ENCODE results near the gene POLR3F.
"Not testable (repeated sequence)": the region's sequence is repeated elsewhere in the genome, so short reads cannot be mapped to it uniquely, and the experiment has no call there.

The POLR3F gene

DNA sequence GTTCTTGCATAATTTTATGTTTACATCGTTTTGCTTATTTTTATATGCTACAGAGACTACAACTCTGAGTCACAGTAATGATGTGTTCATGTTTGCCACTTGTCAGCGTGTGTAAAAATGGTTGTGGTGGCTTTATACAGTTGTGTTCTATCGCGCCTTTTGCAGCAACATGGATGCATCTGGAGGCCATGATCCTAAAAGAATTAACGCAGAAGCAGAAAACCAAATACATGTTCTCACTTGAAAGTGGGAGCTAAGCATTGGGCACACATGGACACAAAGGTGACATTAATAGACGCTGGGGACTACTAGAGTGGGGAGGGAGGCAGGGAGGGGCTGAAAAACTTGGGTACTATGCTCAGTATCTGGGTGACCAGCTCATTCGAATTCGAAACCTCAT lies 39.6 kb downstream of the POLR3F start:
- no peak for DNase-seq

DNA sequence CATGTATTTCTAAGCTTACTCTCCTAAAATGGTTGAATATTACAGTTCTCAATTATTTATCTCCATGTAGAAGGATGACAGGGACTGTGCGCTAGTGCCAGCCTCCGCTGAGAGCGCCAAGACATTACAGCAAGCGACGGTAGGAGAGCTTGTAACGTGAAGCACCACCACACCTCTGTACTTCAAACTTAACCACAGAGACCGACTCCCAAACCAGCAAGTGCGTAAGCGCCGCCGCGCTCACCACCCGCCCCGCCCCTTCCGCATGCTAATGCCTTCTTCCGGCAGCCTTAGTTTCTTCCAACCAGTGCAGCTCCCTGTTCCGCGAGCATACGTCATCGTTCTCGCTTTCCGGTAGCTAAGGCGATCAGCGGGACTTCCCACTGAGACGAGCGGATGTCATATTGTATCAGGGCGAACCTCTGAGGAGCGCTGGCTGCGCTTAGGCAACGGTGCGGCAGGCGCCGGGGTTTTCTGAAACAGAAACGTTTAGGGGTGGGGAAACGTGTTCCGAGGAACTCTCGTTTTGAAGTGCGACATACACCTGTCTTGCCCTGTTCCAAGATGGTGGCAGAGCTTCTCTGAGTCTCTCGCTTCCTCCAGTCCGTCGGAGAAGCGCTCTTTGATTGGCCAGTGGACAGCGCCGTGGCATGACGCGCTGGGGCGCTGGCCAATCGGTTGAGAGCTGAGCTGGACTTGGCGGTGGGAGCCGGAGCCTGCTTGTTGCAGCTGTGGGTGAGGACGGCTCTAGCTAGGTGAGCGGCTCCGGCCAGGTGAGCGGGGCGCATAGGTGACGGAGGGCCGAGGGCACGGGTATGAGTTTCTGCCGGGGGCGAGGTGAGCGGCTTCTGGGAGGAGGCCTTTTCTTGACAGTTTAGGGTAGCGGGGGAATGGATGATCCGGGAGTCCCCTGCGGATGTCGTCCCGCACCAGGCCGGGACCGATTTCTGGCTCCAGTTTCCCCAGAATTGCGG lies 40.3 kb downstream of the POLR3F start, which contains the start of gene SEC23B:
Gene SEC23B, plus strand, starts transcription at position 723 of the 974 bp plus-strand sequence. CDS start 2,896 bp downstream, outside the sequence.
- DNase-seq: peak; percentile 99

DNA sequence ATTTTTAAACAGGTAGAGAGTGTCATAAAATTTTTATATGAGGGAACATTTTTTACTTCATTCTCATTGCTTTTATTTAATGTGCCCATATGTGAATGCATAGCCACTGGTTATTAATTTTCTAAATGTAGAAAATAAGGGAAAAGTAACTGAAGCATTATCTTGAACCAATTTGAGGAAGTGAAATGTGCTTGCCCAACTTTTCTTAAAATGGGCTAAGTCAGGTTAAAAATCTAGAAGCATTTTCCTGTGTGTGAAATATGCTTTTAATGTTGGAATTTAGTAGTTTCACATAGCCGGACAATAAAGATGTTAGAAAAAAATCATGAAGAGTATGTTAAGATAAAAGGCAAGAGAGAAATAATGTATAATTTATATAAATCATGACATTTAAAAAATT lies 44.4 kb downstream of the POLR3F start:
- DNase-seq: no peak

DNA sequence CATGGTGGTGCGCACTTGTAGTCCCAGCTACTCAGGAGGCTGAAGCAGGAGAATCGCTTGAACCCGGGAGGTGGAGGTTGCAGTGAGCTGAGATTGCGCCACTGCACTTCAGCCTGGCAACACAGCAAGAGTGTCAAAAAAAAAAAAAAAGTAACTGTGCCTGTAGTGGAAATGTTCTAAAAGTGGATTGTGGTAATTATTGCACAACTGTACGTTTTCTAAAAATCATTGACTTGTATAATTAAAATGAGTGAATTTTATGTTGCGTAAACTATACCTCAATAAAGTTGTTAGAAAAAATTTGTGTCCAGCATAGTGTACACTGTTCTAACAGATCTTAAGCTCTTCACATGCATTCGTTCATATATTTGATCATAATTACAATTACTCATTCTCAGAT lies 46.0 kb downstream of the POLR3F start:
- no peak for DNase-seq

DNA sequence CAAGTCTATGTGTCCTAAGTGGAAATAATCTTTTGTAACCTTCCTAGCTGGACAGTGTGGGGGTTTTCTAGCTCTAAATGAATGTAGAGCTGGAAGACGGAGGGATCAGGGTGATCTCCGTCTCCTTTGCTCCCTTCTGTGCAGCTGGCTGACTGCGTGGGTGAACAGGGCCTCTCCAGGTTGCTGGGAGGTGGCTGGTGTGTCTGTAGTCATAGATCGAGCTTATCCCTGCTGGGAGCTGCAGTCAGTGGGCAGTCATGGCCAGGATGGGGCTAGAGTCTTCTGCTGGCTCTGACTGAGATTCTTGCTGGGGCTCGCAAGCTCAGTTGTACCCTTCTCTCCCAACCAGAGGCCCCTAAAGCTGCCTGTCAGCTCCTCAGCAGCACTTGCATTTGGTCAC lies 46.9 kb downstream of the POLR3F start:
- no peak for DNase-seq

DNA sequence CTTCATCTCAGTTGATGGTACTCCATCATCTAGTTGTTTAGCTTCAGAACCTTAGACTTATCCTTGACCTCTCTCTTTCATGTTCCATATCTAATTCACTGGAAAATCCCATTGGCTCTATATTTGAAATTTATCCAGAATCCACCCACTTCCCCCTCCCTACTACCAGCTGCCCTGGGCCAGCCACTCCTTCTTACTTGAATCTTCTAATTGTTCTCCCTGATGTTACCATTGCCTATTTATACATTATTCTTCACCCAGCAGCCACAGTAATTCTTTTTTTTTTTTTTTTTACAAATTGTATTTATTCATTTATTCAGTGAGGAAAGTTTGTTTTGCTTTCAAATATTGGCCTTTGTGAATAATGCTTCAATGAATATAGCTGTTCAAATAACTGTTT lies 48.8 kb downstream of the POLR3F start:
- no peak for DNase-seq

DNA sequence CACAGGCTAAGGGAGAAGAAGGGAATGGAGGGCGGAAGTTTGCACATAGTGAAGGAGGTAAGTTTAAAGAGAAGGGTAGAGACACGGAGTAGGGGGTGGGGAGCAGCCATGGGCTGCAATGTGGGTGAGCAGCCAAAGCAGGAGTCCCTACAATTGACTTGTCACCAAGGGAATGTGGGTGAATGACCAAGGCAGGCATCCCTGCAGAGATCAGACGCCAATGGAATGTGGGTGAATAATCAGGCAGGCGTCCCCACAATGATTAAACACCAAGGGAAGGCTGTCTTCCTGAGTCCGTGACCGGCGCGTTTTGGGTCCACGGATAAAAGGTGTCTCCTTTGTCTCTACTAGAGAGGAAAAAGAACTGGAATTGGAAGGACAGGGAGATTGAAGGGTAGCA lies 54.9 kb downstream of the POLR3F start:
- not testable (repeated sequence) for DNase-seq

DNA sequence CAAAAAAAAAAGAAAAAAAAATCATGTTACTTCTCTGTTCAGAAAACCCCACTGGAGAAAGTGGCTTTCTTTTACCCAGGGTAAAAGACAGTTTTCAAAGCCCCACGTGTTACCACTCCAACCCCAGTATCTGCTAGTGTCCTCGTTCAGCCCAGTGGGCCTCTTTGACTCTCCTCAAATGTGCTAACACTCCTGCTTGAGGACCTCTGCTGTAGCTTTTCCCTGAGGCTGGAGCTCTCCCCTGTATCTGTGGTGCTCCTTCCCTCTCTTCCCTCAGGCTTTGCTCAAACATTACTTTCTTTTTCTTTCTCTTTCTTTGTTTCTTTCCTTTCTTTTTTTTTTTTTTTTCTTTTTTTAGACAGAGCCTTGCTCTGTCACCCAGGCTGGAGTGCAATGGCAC lies 55.9 kb downstream of the POLR3F start:
- no peak for DNase-seq

DNA sequence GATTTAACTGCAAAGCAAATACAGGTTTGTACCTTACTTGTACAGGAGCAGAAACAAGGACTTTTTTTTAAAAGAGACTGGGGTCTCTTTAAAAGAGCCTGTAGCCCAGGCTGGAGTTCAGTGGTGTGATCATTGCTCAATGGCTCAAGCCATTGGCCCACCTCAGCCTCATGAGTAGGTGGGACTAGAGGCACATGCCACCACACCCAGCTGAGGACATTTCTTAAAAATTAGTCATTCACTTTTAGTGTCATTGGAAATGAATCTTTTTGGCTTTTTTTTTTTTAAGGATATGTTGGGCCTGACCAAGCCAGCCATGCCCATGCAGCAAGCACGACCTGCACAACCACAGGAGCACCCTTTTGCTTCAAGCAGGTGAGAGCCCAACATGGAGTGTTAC lies 57.5 kb downstream of the POLR3F start:
- DNase-seq: no peak

DNA sequence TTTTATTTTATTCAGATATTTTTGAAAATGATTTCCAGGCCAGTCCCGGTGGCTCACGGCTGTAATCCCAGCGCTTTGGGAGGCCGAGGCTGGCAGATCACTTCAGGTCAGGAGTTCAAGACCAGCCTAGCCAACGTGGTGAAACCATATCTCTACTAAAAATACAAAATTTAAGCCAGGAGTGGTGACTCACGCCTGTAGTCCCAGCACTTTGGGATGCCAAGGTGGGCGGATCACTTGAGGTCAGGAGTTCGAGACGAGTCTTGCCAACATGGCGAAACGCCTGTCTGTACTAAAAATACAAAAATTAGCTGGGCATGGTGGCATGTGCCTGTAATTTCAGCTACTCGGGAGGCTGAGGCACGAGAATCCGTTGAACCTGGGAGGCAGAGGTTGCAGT lies 59.6 kb downstream of the POLR3F start:
- DNase-seq: not testable (repeated sequence)

DNA sequence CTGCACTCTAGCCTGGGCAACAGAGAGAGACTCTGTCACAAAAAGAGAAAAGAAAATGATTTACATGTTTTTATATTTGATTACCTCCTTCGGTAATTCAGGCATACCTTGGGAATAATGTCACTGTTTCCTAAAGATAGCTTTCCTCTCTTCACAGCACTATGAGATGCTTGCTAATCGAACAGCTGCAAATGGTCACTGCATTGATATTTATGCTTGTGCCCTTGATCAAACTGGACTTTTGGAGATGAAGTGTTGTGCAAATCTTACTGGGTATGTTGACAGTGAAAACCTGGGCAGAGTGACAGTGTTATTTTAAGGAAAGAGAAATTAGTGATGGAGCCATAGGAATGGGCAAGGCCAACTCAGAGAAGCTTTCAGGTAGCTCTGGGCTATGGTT lies 60.1 kb downstream of the POLR3F start:
- no peak for DNase-seq

DNA sequence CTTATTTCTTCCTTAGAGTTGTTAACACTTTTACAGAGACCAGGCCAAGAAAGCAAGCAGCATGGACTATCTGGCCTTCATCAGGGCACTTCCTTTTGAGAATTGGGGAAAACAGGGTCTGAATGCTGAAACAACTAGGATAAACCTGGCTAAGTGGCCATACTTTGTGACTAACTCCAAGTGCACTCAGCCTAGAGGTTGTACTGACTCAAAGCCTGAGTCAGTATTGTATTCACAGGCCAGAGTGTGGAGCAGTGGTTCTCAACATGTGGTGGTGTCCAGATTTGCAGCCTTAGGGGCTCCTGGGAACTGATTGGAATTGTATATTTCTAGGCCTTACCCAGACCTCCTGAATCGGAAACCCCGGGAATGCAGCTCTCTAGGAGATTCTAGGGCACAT lies 60.6 kb downstream of the POLR3F start:
- no peak for DNase-seq

DNA sequence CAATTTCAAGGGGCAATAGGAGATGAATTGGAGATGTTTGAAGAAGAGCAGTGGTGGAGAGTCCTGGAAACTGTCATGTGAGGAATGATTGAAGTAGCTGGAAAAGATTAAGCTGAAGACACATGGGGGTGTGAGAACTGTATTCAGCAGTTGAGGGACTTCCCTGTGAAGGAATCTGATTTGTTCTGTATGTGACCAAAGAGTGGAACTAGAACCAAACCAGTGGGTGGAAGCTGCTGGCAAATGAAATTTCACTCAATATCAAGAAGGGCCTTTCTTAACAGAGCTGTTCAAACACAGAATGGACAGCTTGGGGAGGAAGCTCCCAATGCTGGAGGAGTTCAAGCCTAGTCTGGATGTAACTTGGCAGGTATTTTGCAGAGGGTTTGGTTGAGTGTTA lies 61.9 kb downstream of the POLR3F start:
- no peak for DNase-seq

DNA sequence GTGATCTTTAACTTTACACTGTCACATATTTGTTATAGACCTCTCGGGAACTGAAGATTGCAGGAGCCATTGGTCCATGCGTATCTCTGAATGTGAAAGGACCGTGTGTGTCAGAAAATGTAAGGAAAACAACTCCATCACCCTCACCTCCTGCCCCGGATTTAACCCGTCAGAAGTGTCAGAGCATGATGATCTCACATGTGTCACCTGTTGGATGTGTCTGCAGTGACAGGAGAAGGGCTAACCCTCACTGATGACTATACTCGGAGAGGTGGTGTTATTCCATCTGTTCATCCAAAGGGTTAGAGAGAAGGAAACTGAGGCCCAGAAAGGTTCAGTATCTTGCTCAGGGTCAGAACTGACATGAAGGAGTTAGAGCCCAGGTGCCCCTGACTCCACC lies 65.4 kb downstream of the POLR3F start:
- DNase-seq: no peak

DNA sequence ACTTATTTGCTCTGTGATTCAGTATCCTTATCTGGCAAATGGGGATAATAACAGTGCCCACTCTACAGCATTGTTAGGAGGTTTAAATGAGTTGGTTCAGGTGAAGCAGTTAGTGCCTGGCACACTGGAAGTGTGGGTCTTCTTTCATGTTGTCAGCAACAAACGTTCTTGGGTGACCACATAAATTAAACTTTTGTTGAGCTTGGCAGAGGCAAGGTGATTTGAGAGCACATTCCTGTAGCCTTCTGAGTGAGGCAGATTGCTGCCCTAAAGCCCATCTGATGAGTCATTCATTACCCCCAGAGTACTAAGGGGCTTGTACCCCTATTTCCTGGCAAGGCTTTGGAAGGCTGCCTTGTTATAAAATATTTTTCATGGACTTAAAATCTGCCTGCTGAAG lies 66.3 kb downstream of the POLR3F start:
- no peak for DNase-seq

DNA sequence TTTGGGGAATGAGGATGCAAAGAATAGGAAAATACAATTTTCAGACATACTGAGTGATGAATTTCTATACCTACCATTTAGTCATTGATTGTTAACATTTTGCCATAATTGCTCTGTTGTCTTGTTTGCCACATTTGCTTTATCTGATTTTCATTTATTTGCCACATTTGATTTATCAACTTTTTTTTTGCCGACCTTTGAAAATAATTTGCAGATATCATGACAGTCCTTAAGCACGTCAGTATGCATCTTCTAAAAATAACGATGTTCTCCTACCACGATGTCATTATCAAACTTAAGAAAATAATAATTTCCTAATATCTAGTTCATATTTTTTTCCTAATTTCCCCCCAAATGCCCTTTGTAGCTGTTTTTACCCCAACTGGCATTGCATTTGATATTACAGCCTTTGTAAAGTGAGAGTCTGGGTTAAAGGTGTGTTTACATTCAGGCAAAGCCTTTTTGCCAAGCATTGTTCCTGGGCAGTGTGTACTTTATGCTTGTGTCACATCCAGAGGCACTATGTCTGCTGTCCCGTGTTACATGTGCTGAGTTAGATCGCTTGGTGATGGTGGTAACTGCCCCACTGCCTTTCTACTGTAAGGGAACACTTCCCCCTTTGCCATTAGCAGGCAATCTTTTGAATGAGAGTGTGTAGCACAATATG lies 66.9 kb downstream of the POLR3F start:
- no peak for DNase-seq
